Trophoblast cell (in vitro differentiated cells and primary cell): ENCODE data around the gene GNAT1.

Source experiments
- DNase-seq, 2 donors: peaks; one replicate each; pipeline ENCODE4 v3.0.0-alpha.2; 2016
- H2AFZ ChIP-seq: 2 replicates; pipeline ENCODE4 v1.6.1; 2013; ENCODE audit warnings: low read length, moderate library complexity, mild to moderate bottlenecking; ENCODE audit not compliant: insufficient read depth, poor library complexity
- H2AK5ac ChIP-seq: 2 replicates; pipeline ENCODE4 v1.6.1; 2013; ENCODE audit warnings: mild to moderate bottlenecking, low read length
- H2BK120ac ChIP-seq: 2 replicates; pipeline ENCODE4 v1.6.1; 2013; ENCODE audit warnings: low read length, mild to moderate bottlenecking, moderate library complexity; ENCODE audit not compliant: insufficient read depth, poor library complexity
- H2BK12ac ChIP-seq: 2 replicates; pipeline ENCODE4 v1.6.1; 2013; ENCODE audit warnings: mild to moderate bottlenecking, low read length, moderate library complexity
- H2BK5ac ChIP-seq: 2 replicates; pipeline ENCODE4 v1.6.1; 2013; ENCODE audit warnings: low read length, low read depth, moderate library complexity, mild to moderate bottlenecking; ENCODE audit not compliant: poor library complexity
- H3K14ac ChIP-seq: 2 replicates; pipeline ENCODE4 v1.6.1; 2013; ENCODE audit warnings: mild to moderate bottlenecking, low read length
- H3K18ac ChIP-seq: 2 replicates; pipeline ENCODE4 v1.6.1; 2013; ENCODE audit warnings: mild to moderate bottlenecking, low read length
- H3K23ac ChIP-seq: 2 replicates; pipeline ENCODE4 v1.6.1; 2013; ENCODE audit warnings: low read length
- H3K27ac ChIP-seq: 2 replicates; pipeline ENCODE4 v1.5.1; 2013; ENCODE audit warnings: low read depth, mild to moderate bottlenecking, inconsistent platforms, low read length, moderate library complexity
- H3K27me3 ChIP-seq: 2 replicates; pipeline ENCODE4 v1.6.1; 2013; ENCODE audit warnings: inconsistent platforms, mild to moderate bottlenecking, low read length, moderate library complexity; ENCODE audit not compliant: insufficient read depth
- H3K36me3 ChIP-seq, 2 experiments: 1 replicate in 1 of 2; 2 replicates in 1 of 2; pipeline ENCODE4 v1.6.1; 2013; ENCODE audit warnings: low read length in 2 of 2, mild to moderate bottlenecking in 2 of 2, moderate library complexity in 1 of 2; ENCODE audit not compliant: insufficient read depth in 2 of 2, control insufficient read depth in 1 of 2
- H3K4ac ChIP-seq: 2 replicates; pipeline ENCODE4 v1.6.1; 2013; ENCODE audit warnings: low read depth, mild to moderate bottlenecking, low read length, moderate library complexity
- H3K4me1 ChIP-seq, 2 experiments: 1 replicate in 1 of 2; 2 replicates in 1 of 2; pipeline ENCODE4 v1.6.1; 2013; ENCODE audit warnings: low read length in 2 of 2, mild to moderate bottlenecking in 2 of 2, moderate library complexity in 1 of 2; ENCODE audit not compliant: insufficient read depth in 2 of 2, control insufficient read depth in 1 of 2
- H3K4me2 ChIP-seq: 2 replicates; pipeline ENCODE4 v1.6.1; 2013; ENCODE audit warnings: inconsistent platforms, mild to moderate bottlenecking, low read length, moderate library complexity
- H3K4me3 ChIP-seq: 2 replicates; pipeline ENCODE4 v1.5.1; 2013; ENCODE audit warnings: mild to moderate bottlenecking, low read depth, low read length, inconsistent platforms
- H3K79me1 ChIP-seq: one replicate; pipeline ENCODE4 v1.6.1; 2013; ENCODE audit warnings: low read length
- H3K79me2 ChIP-seq: 2 replicates; pipeline ENCODE4 v1.6.1; 2013; ENCODE audit warnings: low read length, mild to moderate bottlenecking; ENCODE audit not compliant: control insufficient read depth, insufficient read depth, poor library complexity
- H3K9ac ChIP-seq: 2 replicates; pipeline ENCODE4 v1.6.1; 2013; ENCODE audit warnings: mild to moderate bottlenecking, low read length
- H3K9me3 ChIP-seq: 2 replicates; pipeline ENCODE4 v1.6.1; 2013; ENCODE audit warnings: low read depth, mild to moderate bottlenecking, control low read depth, inconsistent platforms, low read length; ENCODE audit not compliant: insufficient read depth
- H4K12ac ChIP-seq: 2 replicates; pipeline ENCODE4 v1.6.1; 2013; ENCODE audit warnings: low read depth, mild to moderate bottlenecking, low read length, moderate library complexity
- H4K8ac ChIP-seq: 2 replicates; pipeline ENCODE4 v1.6.1; 2013; ENCODE audit warnings: low read depth, mild to moderate bottlenecking, low read length, moderate library complexity
- H4K91ac ChIP-seq: one replicate; pipeline ENCODE4 v1.6.1; 2013; ENCODE audit warnings: low read depth, mild to moderate bottlenecking, low read length, moderate library complexity
- WGBS: extraction: QIAGEN DNeasy Blood & Tissue Kit; methylation state at CpG from one replicate; pipeline ENCODE4 v1.1.7; 2013; ENCODE audit warnings: missing lambda C conversion rate; ENCODE audit not compliant: insufficient read length, insufficient coverage; ENCODE audit errors: extremely low coverage; 5-methylcytosine and 5-hydroxymethylcytosine counted together

The GNAT1 gene

GRCh38 chr3:50183755-50184154 is 7.7 kb upstream of the GNAT1 start:
- H3K18ac ChIP-seq, result no peak overlapping the region
- no peak for DNase-seq
- no peak overlapping the region for H3K23ac ChIP-seq
- WGBS, result no CpG with 5 or more reads among the region's 6 CpGs
- no peak overlapping the region for H2BK12ac ChIP-seq
- peaks cover 13 to 16% of the 10 kb centered on the region in 2 experiments for H3K4me1 ChIP-seq
- H3K79me2 ChIP-seq, result no peaks in the 10 kb centered on the region
- H3K4me3 ChIP-seq, result no peak overlapping the region
- no peaks in the 10 kb centered on the region for H3K79me1 ChIP-seq
- no peaks in the 10 kb centered on the region for H3K9me3 ChIP-seq
- no peaks in the 10 kb centered on the region for H3K27me3 ChIP-seq
- no peak overlapping the region for H4K91ac ChIP-seq
- H4K8ac ChIP-seq, result no peak overlapping the region
- no peak overlapping the region for H2BK120ac ChIP-seq
- no peak overlapping the region for H2AFZ ChIP-seq
- H4K12ac ChIP-seq, result no peak overlapping the region
- H3K4ac ChIP-seq, result no peak overlapping the region
- no peak overlapping the region for H3K4me2 ChIP-seq
- no peak overlapping the region for H3K27ac ChIP-seq
- no peak overlapping the region for H3K9ac ChIP-seq
- H2AK5ac ChIP-seq, result no peak overlapping the region
- H3K14ac ChIP-seq, result no peak overlapping the region
- H2BK5ac ChIP-seq, result no peak overlapping the region
- H3K36me3 ChIP-seq, result peaks cover 32 to 38% of the 10 kb centered on the region in 2 experiments

- Histone ChIP-seq H4K12ac (no peak overlapping the region), H2BK12ac (no peak overlapping the region), H3K4me2 (no peak overlapping the region), H3K14ac (no peak overlapping the region), H3K9ac (no peak overlapping the region), H3K23ac (no peak overlapping the region), H3K27ac (no peak overlapping the region), H3K9me3 (no peaks in the 10 kb centered on the region), H3K27me3 (no peaks in the 10 kb centered on the region), H2BK5ac (no peak overlapping the region), H4K8ac (no peak overlapping the region), H3K79me2 (no peaks in the 10 kb centered on the region), H3K4ac (no peak overlapping the region), H3K4me3 (no peak overlapping the region), H4K91ac (no peak overlapping the region), H3K79me1 (no peaks in the 10 kb centered on the region), H3K18ac (no peak overlapping the region), H2BK120ac (no peak overlapping the region), H2AK5ac (no peak overlapping the region), H3K36me3 (peaks cover 32 to 38% of the 10 kb centered on the region in 2 experiments), H3K4me1 (peaks cover 13 to 16% of the 10 kb centered on the region in 2 experiments), H2AFZ (no peak overlapping the region)
- no CpG with 5 or more reads among the region's 21 CpGs for WGBS
- peak; percentile 50 to 73 for DNase-seq
Measured at GRCh38 chr3:50184242-50184978, 7.0 kb upstream of the GNAT1 start.

- no peaks in the 10 kb centered on the region for H3K27me3 ChIP-seq
- H3K27ac ChIP-seq, result no peak overlapping the region
- WGBS, result no CpG with 5 or more reads among the region's 4 CpGs
- H4K91ac ChIP-seq, result no peak overlapping the region
- no peak overlapping the region for H3K4me2 ChIP-seq
- no peak overlapping the region for H2AK5ac ChIP-seq
- peaks cover 13 to 16% of the 10 kb centered on the region in 2 experiments for H3K4me1 ChIP-seq
- H3K4me3 ChIP-seq, result no peak overlapping the region
- H4K8ac ChIP-seq, result no peak overlapping the region
- H2AFZ ChIP-seq, result no peak overlapping the region
- H2BK120ac ChIP-seq, result no peak overlapping the region
- H3K23ac ChIP-seq, result no peak overlapping the region
- no peak overlapping the region for H3K14ac ChIP-seq
- DNase-seq, result no peak
- no peak overlapping the region for H2BK5ac ChIP-seq
- H3K79me2 ChIP-seq, result no peaks in the 10 kb centered on the region
- no peaks in the 10 kb centered on the region for H3K9me3 ChIP-seq
- no peak overlapping the region for H2BK12ac ChIP-seq
- H4K12ac ChIP-seq, result no peak overlapping the region
- H3K79me1 ChIP-seq, result no peaks in the 10 kb centered on the region
- no peak overlapping the region for H3K4ac ChIP-seq
- H3K36me3 ChIP-seq, result peaks cover 32 to 38% of the 10 kb centered on the region in 2 experiments
- H3K9ac ChIP-seq, result no peak overlapping the region
- H3K18ac ChIP-seq, result no peak overlapping the region
Measured at GRCh38 chr3:50185230-50185629, 6.2 kb upstream of the GNAT1 start.

- WGBS, result no CpG with 5 or more reads among the region's 10 CpGs
- Histone ChIP-seq H2BK120ac (no peak overlapping the region), H3K4ac (no peak overlapping the region), H3K79me2 (no peaks in the 10 kb centered on the region), H4K12ac (no peak overlapping the region), H2BK5ac (no peak overlapping the region), H3K27ac (no peak overlapping the region), H3K9ac (no peak overlapping the region), H3K79me1 (no peaks in the 10 kb centered on the region), H2AFZ (no peak overlapping the region), H3K4me2 (no peak overlapping the region), H2BK12ac (no peak overlapping the region), H3K4me3 (no peak overlapping the region), H3K36me3 (peaks cover 32 to 38% of the 10 kb centered on the region in 2 experiments), H4K91ac (no peak overlapping the region), H3K14ac (no peak overlapping the region), H3K27me3 (no peaks in the 10 kb centered on the region), H4K8ac (no peak overlapping the region), H3K18ac (no peak overlapping the region), H2AK5ac (no peak overlapping the region), H3K9me3 (no peaks in the 10 kb centered on the region), H3K23ac (no peak overlapping the region), H3K4me1 (peaks cover 13 to 16% of the 10 kb centered on the region in 2 experiments)
- no peak for DNase-seq
Measured at GRCh38 chr3:50186096-50186495, 5.3 kb upstream of the GNAT1 start.
